Measurements from ENCODE around the gene INPP1.

- TF ChIP-seq CTCF (optimal IDR thresholded peaks at IDR 0.05 in 1 of 3, IDR thresholded peaks at IDR 0.05 in 1 of 3, conservative IDR thresholded peaks at IDR 0.05 in 1 of 3; ENCODE audit: extremely low read depth in 1 of 3, insufficient read depth in 2 of 3, low read length in 3 of 3) (no peak), EZH2 (IDR thresholded peaks at IDR 0.05; ENCODE audit: low read length) (no peak)
Measured at GRCh38 chr2:190420801-190421200, 77.4 kb downstream of the INPP1 start.
